Inferior parietal cortex (tissue), 1 donor: Measurements from ENCODE around the gene PRKAG2.

ENCODE experiments used
- DNase-seq: peaks from one replicate; pipeline ENCODE4 v3.0.0-alpha.2; 2016; ENCODE audit errors: extremely low spot score

PRKAG2 gene

GRCh38 chr7:151744656-151745638, 132.0 kb downstream of the PRKAG2 start:
- no peak for DNase-seq

GRCh38 chr7:151744051-151744580, 132.8 kb downstream of the PRKAG2 start:
- no peak for DNase-seq

GRCh38 chr7:151743481-151743983, 133.4 kb downstream of the PRKAG2 start:
- DNase-seq, result no peak

GRCh38 chr7:151742713-151743480, 134.0 kb downstream of the PRKAG2 start:
- DNase-seq, result no peak

- DNase-seq, result no peak
Observed at GRCh38 chr7:151741585-151741984, 135.3 kb downstream of the PRKAG2 start.

GRCh38 chr7:151740081-151740851, 136.6 kb downstream of the PRKAG2 start:
- DNase-seq, result no peak

- DNase-seq, result no peak
Observed at GRCh38 chr7:151738925-151739324, 138.0 kb downstream of the PRKAG2 start.

GRCh38 chr7:151736403-151736909, 140.5 kb downstream of the PRKAG2 start:
- DNase-seq, result no peak

GRCh38 chr7:151735851-151736402, 141.0 kb downstream of the PRKAG2 start:
- DNase-seq, result no peak

- no peak for DNase-seq
Observed at GRCh38 chr7:151735186-151735850, 141.6 kb downstream of the PRKAG2 start.

GRCh38 chr7:151732834-151733592, 143.9 kb downstream of the PRKAG2 start:
- no peak for DNase-seq

GRCh38 chr7:151732292-151732691, 144.6 kb downstream of the PRKAG2 start:
- DNase-seq, result no peak

GRCh38 chr7:151731022-151731441, 145.9 kb downstream of the PRKAG2 start:
- DNase-seq, result no peak

GRCh38 chr7:151730591-151730990, 146.3 kb downstream of the PRKAG2 start:
- DNase-seq, result no peak

- no peak for DNase-seq
Observed at GRCh38 chr7:151729521-151729921, 147.4 kb downstream of the PRKAG2 start.

GRCh38 chr7:151728746-151729145, 148.2 kb downstream of the PRKAG2 start:
- no peak for DNase-seq

- DNase-seq, result no peak
Observed at GRCh38 chr7:151728286-151728660, 148.6 kb downstream of the PRKAG2 start.

- no peak for DNase-seq
Observed at GRCh38 chr7:151727579-151728285, 149.2 kb downstream of the PRKAG2 start.
